IMR-90 (cell line): ENCODE results near the gene GPC5. TPM values are rescaled to one million over a fixed set of nuclear protein-coding genes. Genes with fewer than 3 reads are reported as not detected.

Experiments used
- ATAC-seq: fragments of 200-7000 bp; cut with Tn5 transposase; 2 replicates; pipeline ENCODE4 v1.9.1; 2020; ENCODE audit warnings: low read depth, mild to moderate bottlenecking, moderate library complexity
- BruUV-seq: library from RNA; stranded (reverse); fragments of 400-500 nt; replicated peaks from 2 replicates; lab custom pipeline; 2021; lab: Mats Ljungman, UMichigan
- CTCF ChIA-PET: fragments of 300-600 bp; formaldehyde crosslinking; extraction: SDS; loops from one replicate; lab custom pipeline; 2021; ENCODE audit warnings: antibody characterized with exemption; lab: Yijun Ruan, JAX
- POLR2A ChIA-PET: fragments of 300-600 bp; sonication (Branson Sonifier 250); formaldehyde crosslinking; loops from one replicate; lab custom pipeline; 2022; ENCODE audit warnings: antibody characterized with exemption; ENCODE audit not compliant: unreplicated experiment; lab: Charles Lee
- DNase-seq: peaks from one replicate; pipeline ENCODE4 v3.0.0; 2013
- H2AFZ ChIP-seq: replicated peaks from 2 replicates; pipeline ENCODE3; 2013; ENCODE audit warnings: low read length, mild to moderate bottlenecking; ENCODE audit not compliant: poor library complexity
- H2AK5ac ChIP-seq: 2 replicates; pipeline ENCODE4 v1.6.1; 2013; ENCODE audit warnings: low read depth, low read length, inconsistent platforms
- H2AK9ac ChIP-seq: replicated peaks from 2 replicates; pipeline ENCODE3; 2013; ENCODE audit warnings: mild to moderate bottlenecking, low read depth, low read length, moderate library complexity; ENCODE audit not compliant: poor library complexity
- H2BK120ac ChIP-seq: 2 replicates; pipeline ENCODE4 v1.6.1; 2013; ENCODE audit warnings: low read depth, low read length, inconsistent platforms
- H2BK15ac ChIP-seq: 3 replicates; pipeline ENCODE4 v1.6.1; 2013; ENCODE audit warnings: low read depth, low read length, inconsistent platforms
- H2BK20ac ChIP-seq: 2 replicates; pipeline ENCODE4 v1.6.1; 2013; ENCODE audit warnings: low read depth, mild to moderate bottlenecking, inconsistent platforms, low read length, moderate library complexity
- H2BK5ac ChIP-seq: 2 replicates; pipeline ENCODE4 v1.6.1; 2013; ENCODE audit warnings: mild to moderate bottlenecking, low read depth, low read length, inconsistent platforms; ENCODE audit not compliant: poor library complexity, severe bottlenecking
- H3K14ac ChIP-seq: replicated peaks from 2 replicates; pipeline ENCODE4 v1.6.1; 2013; ENCODE audit warnings: low read depth, low read length, inconsistent platforms
- H3K18ac ChIP-seq: 2 replicates; pipeline ENCODE4 v1.6.1; 2013; ENCODE audit warnings: low read depth, low read length, control low read depth
- H3K23ac ChIP-seq: 2 replicates; pipeline ENCODE4 v1.6.1; 2013; ENCODE audit warnings: low read depth, low read length, inconsistent platforms
- H3K27ac ChIP-seq: 2 replicates; pipeline ENCODE4 v1.5.1; 2013; ENCODE audit warnings: mild to moderate bottlenecking, control low read depth, low read length; ENCODE audit not compliant: insufficient read depth
- H3K27me3 ChIP-seq: 2 replicates; pipeline ENCODE4 v1.6.1; 2013; ENCODE audit warnings: low read length; ENCODE audit not compliant: control insufficient read depth, insufficient read depth
- H3K36me3 ChIP-seq: 2 replicates; pipeline ENCODE4 v1.6.1; 2013; ENCODE audit warnings: low read length, mixed read lengths; ENCODE audit not compliant: control insufficient read depth, insufficient read depth
- H3K4ac ChIP-seq: 2 replicates; pipeline ENCODE4 v1.6.1; 2013; ENCODE audit warnings: low read depth, low read length, inconsistent platforms
- H3K4me1 ChIP-seq: 2 replicates; pipeline ENCODE4 v1.6.1; 2013; ENCODE audit warnings: low read length, mixed read lengths; ENCODE audit not compliant: control insufficient read depth, insufficient read depth
- H3K4me2 ChIP-seq: 2 replicates; pipeline ENCODE4 v1.6.1; 2013; ENCODE audit warnings: low read depth, mild to moderate bottlenecking, control low read depth, low read length, moderate library complexity
- H3K4me3 ChIP-seq: 2 replicates; pipeline ENCODE4 v1.5.1; 2013; ENCODE audit warnings: low read depth, mild to moderate bottlenecking, control low read depth, low read length, moderate library complexity; ENCODE audit not compliant: insufficient read depth
- H3K56ac ChIP-seq: 2 replicates; pipeline ENCODE4 v1.6.1; 2013; ENCODE audit warnings: low read length, inconsistent platforms; ENCODE audit not compliant: insufficient read depth; ENCODE audit errors: extremely low read depth
- H3K79me1 ChIP-seq, 2 experiments: 2 replicates each; pipeline ENCODE4 v1.6.1; 2013; ENCODE audit warnings: low read length in 2 of 2, inconsistent platforms in 1 of 2, low read depth in 1 of 2
- H3K9ac ChIP-seq: 2 replicates; pipeline ENCODE4 v1.6.1; 2013; ENCODE audit warnings: low read depth, low read length, control low read depth
- H3K9me1 ChIP-seq: 2 replicates; pipeline ENCODE4 v1.6.1; 2013; ENCODE audit warnings: low read length, inconsistent platforms; ENCODE audit not compliant: insufficient read depth
- H3K9me3 ChIP-seq: 2 replicates; pipeline ENCODE4 v1.6.1; 2013; ENCODE audit warnings: low read length; ENCODE audit not compliant: control insufficient read depth, insufficient read depth
- H4K20me1 ChIP-seq: 2 replicates; pipeline ENCODE4 v1.6.1; 2013; ENCODE audit warnings: low read length, inconsistent platforms; ENCODE audit not compliant: insufficient read depth
- H4K5ac ChIP-seq: 2 replicates; pipeline ENCODE4 v1.6.1; 2013; ENCODE audit warnings: mild to moderate bottlenecking, low read depth, low read length, control low read depth
- H4K8ac ChIP-seq, 2 experiments: 2 replicates each; pipeline ENCODE4 v1.6.1; 2013; ENCODE audit warnings: low read depth in 2 of 2, low read length in 2 of 2, control low read depth in 1 of 2, inconsistent platforms in 1 of 2
- H4K91ac ChIP-seq: 2 replicates; pipeline ENCODE4 v1.6.1; 2013; ENCODE audit warnings: low read depth, low read length, inconsistent platforms; ENCODE audit not compliant: insufficient read depth
- BHLHE40 ChIP-seq: fragments of 150-350 bp; IDR thresholded peaks from 2 replicates; pipeline ENCODE4 v1.6.1; 2016; ENCODE audit warnings: mild to moderate bottlenecking, low read depth, low read length
- CEBPB ChIP-seq: IDR thresholded peaks from 2 replicates; pipeline ENCODE4 v1.6.1; 2012; ENCODE audit warnings: low read depth, low read length, improper control_type of control experiment
- CHD1 ChIP-seq: IDR thresholded peaks from 2 replicates; pipeline ENCODE4 v1.6.1; 2012; ENCODE audit warnings: low read depth, low read length, improper control_type of control experiment
- CTCF ChIP-seq: conservative IDR thresholded peaks from 2 replicates; pipeline ENCODE4 v1.5.1; 2012; ENCODE audit warnings: mild to moderate bottlenecking, low read depth, low read length, improper control_type of control experiment
- ELK1 ChIP-seq: fragments of 150-350 bp; IDR thresholded peaks from 2 replicates; pipeline ENCODE4 v1.6.1; 2016; ENCODE audit warnings: low read depth, mild to moderate bottlenecking, low read length, moderate library complexity, borderline replicate concordance
- FOS ChIP-seq: fragments of 150-350 bp; IDR thresholded peaks from 2 replicates; pipeline ENCODE4 v1.6.1; 2016; ENCODE audit warnings: low read depth, low read length
- MAFK ChIP-seq: IDR thresholded peaks from 2 replicates; pipeline ENCODE4 v1.6.1; 2012; ENCODE audit warnings: low read depth, low read length, improper control_type of control experiment
- MAZ ChIP-seq: IDR thresholded peaks from 2 replicates; pipeline ENCODE4 v1.6.1; 2012; ENCODE audit warnings: low read depth, mild to moderate bottlenecking, low read length, improper control_type of control experiment, moderate library complexity, borderline replicate concordance
- MXI1 ChIP-seq: IDR thresholded peaks from 2 replicates; pipeline ENCODE4 v1.6.1; 2012; ENCODE audit warnings: low read depth, mild to moderate bottlenecking, low read length, moderate library complexity, borderline replicate concordance
- NFE2L2 ChIP-seq: fragments of 150-350 bp; IDR thresholded peaks from 2 replicates; pipeline ENCODE4 v1.6.1; 2016; ENCODE audit warnings: low read depth, mild to moderate bottlenecking, low read length
- POLR2A ChIP-seq: IDR thresholded peaks from 2 replicates; pipeline ENCODE4 v1.6.1; 2012; ENCODE audit warnings: mild to moderate bottlenecking, low read depth, low read length
- RAD21 ChIP-seq: IDR thresholded peaks from 2 replicates; pipeline ENCODE4 v1.6.1; 2012; ENCODE audit warnings: low read length, improper control_type of control experiment
- RCOR1 ChIP-seq: IDR thresholded peaks from 2 replicates; pipeline ENCODE4 v1.6.1; 2012; ENCODE audit warnings: mild to moderate bottlenecking, low read length, improper control_type of control experiment; ENCODE audit not compliant: insufficient replicate concordance
- RFX5 ChIP-seq: IDR thresholded peaks from 2 replicates; pipeline ENCODE4 v1.8.0; 2012; ENCODE audit warnings: low read depth, mild to moderate bottlenecking, low read length, moderate library complexity
- SMC3 ChIP-seq: fragments of 150-350 bp; IDR thresholded peaks from 2 replicates; pipeline ENCODE4 v1.6.1; 2016; ENCODE audit warnings: low read depth, mild to moderate bottlenecking, antibody characterized with exemption, low read length, moderate library complexity
- USF2 ChIP-seq: fragments of 150-350 bp; IDR thresholded peaks from 2 replicates; pipeline ENCODE4 v1.6.1; 2017; ENCODE audit warnings: mild to moderate bottlenecking, antibody characterized with exemption, low read length, low read depth
- WGBS, 2 experiments: methylation state at CpG; one replicate each; pipeline versions ENCODE4 v1.1.5 to v1.1.7; 2013; ENCODE audit warnings: missing lambda C conversion rate in 2 of 2; ENCODE audit not compliant: insufficient read length in 1 of 2; ENCODE audit errors: extremely low coverage in 2 of 2; 5-methylcytosine and 5-hydroxymethylcytosine counted together
- dilution Hi-C: fragments of 300-500 bp; cut with HindIII; formaldehyde crosslinking; loops from one replicate; pipeline ENCODE4 v1.14.3; 2018; ENCODE audit warnings: low sequenced_read_pairs; ENCODE audit not compliant: unreplicated experiment
- in situ Hi-C: fragments of 300-500 bp; cut with MboI; formaldehyde crosslinking; loops from 3 replicates; pipeline ENCODE4 v1.14.3; 2019; ENCODE audit warnings: low sequenced_read_pairs, inconsistent platforms, mixed read lengths
- intact Hi-C: fragments of 100-400 bp; cut with micrococcal nuclease; formaldehyde crosslinking; loops from 2 replicates; pipeline ENCODE4 v1.10.0; 2022
- polyA plus RNA-seq, 3 experiments: library from polyadenylated mRNA; depleted of rRNA; stranded (reverse); fragments of >200 nt; gene quantifications; 2 replicates each; pipeline ENCODE4 v1.2.3, GENCODE V29; 2012; ENCODE audit warnings: low replicate concordance in 1 of 3
- total RNA-seq: library from RNA; depleted of rRNA; stranded (reverse); fragments of >200 nt; gene quantifications from 2 replicates; pipeline ENCODE4 v1.2.3, GENCODE V29; 2012

The GPC5 gene
- total and polyA plus RNA-seq, 2 of the 4 experiments (the other 2 are of a cell fraction), result 0.94 to 1.8 TPM

- Histone ChIP-seq H3K9ac (no peak overlapping the region), H2BK120ac (no peak overlapping the region), H2BK20ac (no peak overlapping the region), H4K91ac (no peak overlapping the region), H3K27ac (no peak overlapping the region), H3K79me1 (no peaks in the 10 kb centered on the region), H4K20me1 (no peaks in the 10 kb centered on the region), H3K14ac (no peak overlapping the region), H3K9me1 (no peaks in the 10 kb centered on the region), H3K4me1 (no peaks in the 10 kb centered on the region), H3K27me3 (no peaks in the 10 kb centered on the region), H2AK9ac (no peak overlapping the region), H2AFZ (no peak overlapping the region), H4K5ac (no peak overlapping the region), H2BK5ac (no peak overlapping the region), H3K4me2 (no peak overlapping the region), H4K8ac (no peak overlapping the region), H2AK5ac (no peak overlapping the region), H3K36me3 (no peaks in the 10 kb centered on the region), H3K9me3 (0 out of 2 replicates have a peak, but pooled peaks cover 2% of the 10 kb centered on the region), H2BK15ac (no peak overlapping the region), H3K56ac (no peak overlapping the region), H3K23ac (no peak overlapping the region), H3K4ac (no peak overlapping the region), H3K4me3 (no peak overlapping the region), H3K18ac (no peak overlapping the region)
- in situ Hi-C loops (no loop called here), dilution Hi-C loops (no loop called here), intact Hi-C loops (no loop called here)
- ChIA-PET CTCF (no interaction called here), POLR2A (no interaction called here)
- DNase-seq (no peak), ATAC-seq (no peak)
- no TSS peak for BruUV-seq
- no peak for TF ChIP-seq RCOR1
- TF ChIP-seq MAZ, result no peak
- no peak for TF ChIP-seq SMC3
- TF ChIP-seq ELK1, result no peak
- no peak for TF ChIP-seq BHLHE40
- TF ChIP-seq CHD1, result no peak
- TF ChIP-seq USF2, result no peak
- no peak for TF ChIP-seq MAFK
- TF ChIP-seq RFX5, result no peak
- no peak for TF ChIP-seq CTCF
- TF ChIP-seq MXI1, result no peak
- TF ChIP-seq POLR2A, result no peak
- no peak for TF ChIP-seq NFE2L2
- no peak for TF ChIP-seq FOS
- TF ChIP-seq CEBPB, result no peak
- no peak for TF ChIP-seq RAD21
- no CpG with 5 or more reads among the region's 5 CpGs for WGBS, 2 experiments
Observed at GRCh38 chr13:91565296-91565695, 166.9 kb downstream of the GPC5 start.
